Lower leg skin (tissue), 3 donors: Measurements from ENCODE around the gene GBE1.

Experiments
- POLR2A ChIP-seq, 2 donors: fragments of 450-650 bp; IDR thresholded peaks; one replicate each; pipeline ENCODE4 v1.6.1; 2016 to 2017; ENCODE audit warnings: antibody characterized with exemption in 2 of 2, mild to moderate bottlenecking in 1 of 2, moderate library complexity in 1 of 2
- TF ChIP-seq, protein P1 (sequence below), 3 donors: fragments of 450-650 bp; IDR thresholded peaks; one replicate each; pipeline ENCODE4 v1.5.1; 2016; ENCODE audit warnings: antibody characterized with exemption in 3 of 3, mild to moderate bottlenecking in 3 of 3, moderate library complexity in 2 of 3

- no peak for TF ChIP-seq POLR2A (IDR thresholded peaks at IDR 0.05)
- TF ChIP-seq, protein P1, sequence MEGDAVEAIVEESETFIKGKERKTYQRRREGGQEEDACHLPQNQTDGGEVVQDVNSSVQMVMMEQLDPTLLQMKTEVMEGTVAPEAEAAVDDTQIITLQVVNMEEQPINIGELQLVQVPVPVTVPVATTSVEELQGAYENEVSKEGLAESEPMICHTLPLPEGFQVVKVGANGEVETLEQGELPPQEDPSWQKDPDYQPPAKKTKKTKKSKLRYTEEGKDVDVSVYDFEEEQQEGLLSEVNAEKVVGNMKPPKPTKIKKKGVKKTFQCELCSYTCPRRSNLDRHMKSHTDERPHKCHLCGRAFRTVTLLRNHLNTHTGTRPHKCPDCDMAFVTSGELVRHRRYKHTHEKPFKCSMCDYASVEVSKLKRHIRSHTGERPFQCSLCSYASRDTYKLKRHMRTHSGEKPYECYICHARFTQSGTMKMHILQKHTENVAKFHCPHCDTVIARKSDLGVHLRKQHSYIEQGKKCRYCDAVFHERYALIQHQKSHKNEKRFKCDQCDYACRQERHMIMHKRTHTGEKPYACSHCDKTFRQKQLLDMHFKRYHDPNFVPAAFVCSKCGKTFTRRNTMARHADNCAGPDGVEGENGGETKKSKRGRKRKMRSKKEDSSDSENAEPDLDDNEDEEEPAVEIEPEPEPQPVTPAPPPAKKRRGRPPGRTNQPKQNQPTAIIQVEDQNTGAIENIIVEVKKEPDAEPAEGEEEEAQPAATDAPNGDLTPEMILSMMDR (IDR thresholded peaks at IDR 0.05): no peak
Observed at GRCh38 chr3:81723732-81724313, 37.6 kb downstream of the GBE1 start.
